ENCODE results near the gene CERS4.

- TF ChIP-seq CTCF (IDR thresholded peaks at IDR 0.05) (no peak), EZH2 (IDR thresholded peaks at IDR 0.05; ENCODE audit: borderline replicate concordance, insufficient read depth, low read depth, low read length, poor library complexity, severe bottlenecking) (no peak)
Measured at GRCh38 chr19:8212212-8212611, 3.0 kb downstream of the CERS4 start.
